ENCODE results near the gene PYGB.

Gene PYGB

GRCh38 chr20:25245461-25245860, 2.4 kb upstream of the PYGB start:
- Histone ChIP-seq H3K9me3 (ENCODE audit: control insufficient read depth, insufficient read depth, low read length) (peaks cover 4% of the 10 kb centered on the region; the same call in 1 of the 2 replicates), H3K9ac (ENCODE audit: low read depth, low read length) (no peak overlapping the region), H3K4me1 (ENCODE audit: insufficient read depth, low read length) (0 out of 2 replicates have a peak, but pooled peaks cover 10% of the 10 kb centered on the region), H3K36me3 (ENCODE audit: insufficient read depth, low read length) (no peaks in the 10 kb centered on the region)

- H3K36me3 ChIP-seq (ENCODE audit: insufficient read depth, low read length) = no peaks in the 10 kb centered on the region; the same call in 1 of the 2 replicates
- H3K9ac ChIP-seq (ENCODE audit: low read depth, low read length) = peak overlapping the region; percentile 67; the same call in 1 of the 2 replicates
- 0 out of 2 replicates have a peak, but pooled peaks cover 6% of the 10 kb centered on the region for H3K4me1 ChIP-seq (ENCODE audit: insufficient read depth, low read length)
- H3K9me3 ChIP-seq (ENCODE audit: control insufficient read depth, insufficient read depth, low read length) = peaks cover 4% of the 10 kb centered on the region; the same call in 1 of the 2 replicates
Measured at GRCh38 chr20:25246182-25246999, 1.5 kb upstream of the PYGB start.

DNA sequence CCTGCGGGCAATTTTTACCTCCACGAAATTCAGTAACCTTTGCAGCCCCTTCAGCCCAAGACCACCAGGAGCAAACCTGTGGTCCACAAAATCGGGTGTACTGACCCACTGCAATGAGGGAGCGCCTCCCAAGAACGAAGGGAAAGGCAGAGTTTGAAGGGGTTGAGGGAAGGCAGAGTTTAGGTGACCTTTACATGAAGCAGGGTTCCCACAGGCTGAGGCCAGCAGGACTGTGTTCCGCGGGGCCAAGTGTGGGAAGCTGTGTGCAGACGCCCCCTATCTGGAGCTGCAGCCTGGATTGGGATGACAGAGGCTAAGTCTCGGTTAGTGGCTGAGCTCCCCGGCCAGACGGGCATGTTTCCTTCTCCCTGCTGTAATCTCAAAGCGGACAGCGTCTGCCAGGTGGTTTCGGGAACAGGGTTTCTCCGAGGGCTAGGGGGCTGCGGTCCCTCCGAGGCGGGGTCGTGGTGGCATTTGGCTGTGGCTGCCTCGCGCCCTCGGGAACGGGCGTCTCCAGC, 826 bp upstream of the PYGB start:
- Histone ChIP-seq H3K9ac (ENCODE audit: low read depth, low read length) (peak overlapping the region; percentile 67; the same call in 1 of the 2 replicates), H3K4me1 (ENCODE audit: insufficient read depth, low read length) (peaks cover 8% of the 10 kb centered on the region; the same call in 1 of the 2 replicates), H3K36me3 (ENCODE audit: insufficient read depth, low read length) (no peaks in the 10 kb centered on the region; the same call in 1 of the 2 replicates), H3K9me3 (ENCODE audit: control insufficient read depth, insufficient read depth, low read length) (peaks cover 4% of the 10 kb centered on the region; the same call in 1 of the 2 replicates)

GRCh38 chr20:25247518-25247955, 348 bp upstream of the PYGB start:
- Histone ChIP-seq H3K36me3 (ENCODE audit: insufficient read depth, low read length) (no peaks in the 10 kb centered on the region; the same call in 1 of the 2 replicates), H3K9ac (ENCODE audit: low read depth, low read length) (peak overlapping the region; percentile 67; the same call in 1 of the 2 replicates), H3K9me3 (ENCODE audit: control insufficient read depth, insufficient read depth, low read length) (peaks cover 4% of the 10 kb centered on the region; the same call in 1 of the 2 replicates), H3K4me1 (ENCODE audit: insufficient read depth, low read length) (peaks cover 11% of the 10 kb centered on the region; the same call in 1 of the 2 replicates)

DNA sequence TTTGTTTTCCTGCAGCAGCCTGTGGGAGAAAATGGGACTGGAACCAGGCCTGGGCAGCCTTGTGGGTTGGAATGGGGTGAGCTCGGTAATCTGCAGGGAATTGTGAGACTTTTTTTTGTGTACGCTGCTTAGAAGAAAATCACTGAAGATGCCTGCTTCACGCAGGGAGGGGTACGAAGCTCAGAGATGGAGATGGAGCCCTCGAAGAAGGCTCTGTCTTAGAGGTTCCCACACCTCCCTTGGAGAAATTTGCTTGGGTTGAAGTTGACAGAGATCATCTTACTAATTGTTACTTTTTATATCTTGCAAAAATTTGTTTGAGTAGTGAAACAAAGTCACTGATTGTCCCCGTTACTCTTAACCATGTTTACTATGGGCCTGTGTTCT, 894 bp downstream of the PYGB start:
- peaks cover 15% of the 10 kb centered on the region; the same call in 1 of the 2 replicates for H3K4me1 ChIP-seq (ENCODE audit: insufficient read depth, low read length)
- H3K36me3 ChIP-seq (ENCODE audit: insufficient read depth, low read length) = no peaks in the 10 kb centered on the region; the same call in 1 of the 2 replicates
- H3K9ac ChIP-seq (ENCODE audit: low read depth, low read length) = peak overlapping the region; percentile 88
- H3K9me3 ChIP-seq (ENCODE audit: control insufficient read depth, insufficient read depth, low read length) = peaks cover 2% of the 10 kb centered on the region; the same call in 1 of the 2 replicates

- H3K4me1 ChIP-seq (ENCODE audit: insufficient read depth, low read length) = peaks cover 15% of the 10 kb centered on the region; the same call in 1 of the 2 replicates
- peak overlapping the region; percentile 88; the same call in 1 of the 2 replicates for H3K9ac ChIP-seq (ENCODE audit: low read depth, low read length)
- H3K36me3 ChIP-seq (ENCODE audit: insufficient read depth, low read length) = no peaks in the 10 kb centered on the region; the same call in none of the 2 replicates
- H3K9me3 ChIP-seq (ENCODE audit: control insufficient read depth, insufficient read depth, low read length) = no peaks in the 10 kb centered on the region
Measured at GRCh38 chr20:25249198-25249931, 1.5 kb downstream of the PYGB start.

DNA sequence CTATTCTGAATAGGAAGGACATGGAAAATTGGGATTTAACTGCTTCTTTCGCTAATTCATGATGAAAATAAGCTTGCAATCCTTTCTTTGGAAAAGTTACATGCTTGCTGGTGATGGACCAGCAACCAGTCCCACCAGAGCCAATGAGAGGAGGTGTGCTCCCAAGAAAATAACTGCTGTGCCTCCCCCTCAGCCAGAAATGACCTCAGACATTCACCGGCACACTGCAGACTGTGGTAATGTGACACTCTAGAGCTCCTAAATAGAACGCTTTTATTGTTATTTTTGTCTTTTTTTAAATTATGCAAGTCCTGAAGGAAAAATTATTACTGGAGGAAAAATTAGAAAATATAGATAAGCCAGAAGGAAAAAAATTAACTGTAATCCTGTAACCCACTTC, 2.6 kb downstream of the PYGB start:
- Histone ChIP-seq H3K36me3 (ENCODE audit: insufficient read depth, low read length) (no peaks in the 10 kb centered on the region; the same call in none of the 2 replicates), H3K9ac (ENCODE audit: low read depth, low read length) (no peak overlapping the region), H3K9me3 (ENCODE audit: control insufficient read depth, insufficient read depth, low read length) (no peaks in the 10 kb centered on the region), H3K4me1 (ENCODE audit: insufficient read depth, low read length) (peaks cover 17% of the 10 kb centered on the region; the same call in 1 of the 2 replicates)

- H3K9ac ChIP-seq (ENCODE audit: low read depth, low read length) = no peak overlapping the region
- H3K9me3 ChIP-seq (ENCODE audit: control insufficient read depth, insufficient read depth, low read length) = no peaks in the 10 kb centered on the region
- H3K4me1 ChIP-seq (ENCODE audit: insufficient read depth, low read length) = peaks cover 16% of the 10 kb centered on the region; the same call in 1 of the 2 replicates
- H3K36me3 ChIP-seq (ENCODE audit: insufficient read depth, low read length) = no peaks in the 10 kb centered on the region; the same call in none of the 2 replicates
Measured at GRCh38 chr20:25251019-25251418, 3.1 kb downstream of the PYGB start.

DNA sequence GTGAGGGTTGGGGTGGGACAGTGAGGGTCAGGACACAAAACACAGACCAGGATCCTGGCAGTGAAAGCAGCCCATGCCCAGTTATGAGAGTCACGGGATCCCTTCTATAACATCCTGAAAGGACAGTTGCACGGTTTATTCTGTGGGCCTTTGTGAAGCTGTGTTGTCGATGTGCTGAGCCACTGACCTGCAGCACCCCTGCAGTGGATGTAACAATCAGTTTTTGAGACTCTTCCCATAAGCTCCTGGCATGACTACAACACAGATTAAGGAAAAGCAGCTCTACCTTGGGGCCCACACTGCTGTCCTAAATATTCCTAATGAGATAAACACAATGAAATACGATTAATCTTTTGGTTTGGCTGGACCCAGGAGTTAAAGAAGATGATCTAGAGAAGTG, 3.7 kb downstream of the PYGB start:
- H3K9ac ChIP-seq (ENCODE audit: low read depth, low read length) = no peak overlapping the region
- no peaks in the 10 kb centered on the region for H3K9me3 ChIP-seq (ENCODE audit: control insufficient read depth, insufficient read depth, low read length)
- H3K4me1 ChIP-seq (ENCODE audit: insufficient read depth, low read length) = peaks cover 16% of the 10 kb centered on the region; the same call in 1 of the 2 replicates
- no peaks in the 10 kb centered on the region; the same call in none of the 2 replicates for H3K36me3 ChIP-seq (ENCODE audit: insufficient read depth, low read length)

DNA sequence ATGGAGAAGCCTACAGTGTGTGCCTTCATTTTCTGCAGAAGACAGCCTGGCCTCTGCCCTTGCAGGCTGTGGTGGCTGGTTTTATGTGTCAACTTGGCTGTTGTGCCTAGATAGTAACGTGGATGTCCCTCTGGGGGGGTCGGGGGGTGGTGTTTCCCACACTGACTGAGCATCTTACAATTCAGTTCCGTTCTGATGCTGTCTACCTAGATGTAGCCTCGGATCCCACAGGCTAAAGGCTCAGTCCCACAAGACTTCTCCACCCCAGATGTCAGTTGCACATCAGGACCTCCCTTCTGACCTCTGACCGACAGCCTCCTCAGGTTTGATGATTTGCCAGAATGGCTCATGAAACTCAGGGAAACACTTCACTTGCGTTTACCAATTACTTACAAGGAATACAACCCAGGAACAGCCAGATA, 4.4 kb downstream of the PYGB start:
- Histone ChIP-seq H3K36me3 (ENCODE audit: insufficient read depth, low read length) (no peaks in the 10 kb centered on the region; the same call in none of the 2 replicates), H3K4me1 (ENCODE audit: insufficient read depth, low read length) (peaks cover 16% of the 10 kb centered on the region; the same call in 1 of the 2 replicates), H3K9ac (ENCODE audit: low read depth, low read length) (no peak overlapping the region), H3K9me3 (ENCODE audit: control insufficient read depth, insufficient read depth, low read length) (no peaks in the 10 kb centered on the region)

- no peaks in the 10 kb centered on the region; the same call in none of the 2 replicates for H3K36me3 ChIP-seq (ENCODE audit: insufficient read depth, low read length)
- H3K9me3 ChIP-seq (ENCODE audit: control insufficient read depth, insufficient read depth, low read length) = no peaks in the 10 kb centered on the region
- peaks cover 16% of the 10 kb centered on the region; the same call in 1 of the 2 replicates for H3K4me1 ChIP-seq (ENCODE audit: insufficient read depth, low read length)
- H3K9ac ChIP-seq (ENCODE audit: low read depth, low read length) = no peak overlapping the region
Measured at GRCh38 chr20:25252686-25253421, 5.0 kb downstream of the PYGB start.

DNA sequence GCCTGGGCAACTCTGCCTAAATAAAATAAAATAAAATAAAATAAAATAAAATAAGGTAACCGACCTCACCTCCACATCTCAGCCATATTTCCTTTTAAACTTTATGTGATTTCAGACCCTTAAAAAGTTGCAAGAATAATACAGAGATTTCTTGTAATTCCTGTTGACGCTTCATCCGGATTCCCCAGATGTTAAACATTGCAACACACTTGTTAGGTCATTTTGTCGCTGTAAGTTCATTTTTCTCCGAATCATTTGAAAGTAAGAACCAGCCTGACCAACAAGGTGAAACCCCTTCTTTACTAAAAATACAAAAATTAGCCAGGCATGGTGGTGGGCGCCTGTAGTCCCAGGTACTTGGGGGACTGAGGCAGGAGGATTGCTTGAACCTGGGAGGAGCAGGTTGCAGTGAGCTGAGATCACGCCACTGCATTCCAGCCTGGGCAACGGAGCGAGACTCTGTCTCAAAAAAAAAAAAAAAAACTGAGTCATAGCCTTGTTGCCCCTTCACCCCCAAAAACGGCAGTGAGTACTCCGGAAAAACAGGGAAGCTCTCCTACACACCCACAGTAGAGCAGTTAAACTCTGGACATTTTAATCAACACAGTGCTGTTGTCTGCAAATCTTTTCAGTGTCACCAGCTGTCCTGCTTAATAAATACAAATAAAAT, 5.9 kb downstream of the PYGB start:
- H3K4me1 ChIP-seq (ENCODE audit: insufficient read depth, low read length) = peaks cover 16% of the 10 kb centered on the region; the same call in 1 of the 2 replicates
- no peaks in the 10 kb centered on the region; the same call in none of the 2 replicates for H3K36me3 ChIP-seq (ENCODE audit: insufficient read depth, low read length)
- no peaks in the 10 kb centered on the region for H3K9me3 ChIP-seq (ENCODE audit: control insufficient read depth, insufficient read depth, low read length)
- no peak overlapping the region for H3K9ac ChIP-seq (ENCODE audit: low read depth, low read length)

GRCh38 chr20:25254571-25254970, 6.7 kb downstream of the PYGB start:
- Histone ChIP-seq H3K4me1 (ENCODE audit: insufficient read depth, low read length) (peaks cover 16% of the 10 kb centered on the region; the same call in 1 of the 2 replicates), H3K9ac (ENCODE audit: low read depth, low read length) (no peak overlapping the region), H3K9me3 (ENCODE audit: control insufficient read depth, insufficient read depth, low read length) (no peaks in the 10 kb centered on the region), H3K36me3 (ENCODE audit: insufficient read depth, low read length) (no peaks in the 10 kb centered on the region; the same call in none of the 2 replicates)
